ENCODE measurements around the gene HMX3.

DNA sequence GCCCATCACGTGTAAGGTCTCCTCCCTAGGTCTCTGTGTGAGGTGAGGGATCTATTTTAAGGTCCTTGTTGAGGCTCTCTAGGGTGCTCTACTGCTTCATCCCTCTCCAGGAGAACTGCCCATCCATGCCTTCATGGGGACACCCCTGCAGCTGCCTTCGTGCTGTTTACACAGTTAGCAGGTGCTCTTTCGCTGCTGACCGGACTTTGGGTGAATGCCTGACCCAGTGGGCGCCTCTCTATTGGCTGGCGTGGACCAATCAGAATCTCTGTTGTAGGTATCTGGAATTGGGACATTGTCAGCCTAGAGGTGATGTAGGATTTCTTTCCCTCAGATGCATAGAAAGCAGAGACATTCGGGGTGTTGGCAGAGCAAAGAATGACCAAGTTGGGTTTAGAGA lies 38.7 kb upstream of the HMX3 start:
- TF ChIP-seq, protein P1, sequence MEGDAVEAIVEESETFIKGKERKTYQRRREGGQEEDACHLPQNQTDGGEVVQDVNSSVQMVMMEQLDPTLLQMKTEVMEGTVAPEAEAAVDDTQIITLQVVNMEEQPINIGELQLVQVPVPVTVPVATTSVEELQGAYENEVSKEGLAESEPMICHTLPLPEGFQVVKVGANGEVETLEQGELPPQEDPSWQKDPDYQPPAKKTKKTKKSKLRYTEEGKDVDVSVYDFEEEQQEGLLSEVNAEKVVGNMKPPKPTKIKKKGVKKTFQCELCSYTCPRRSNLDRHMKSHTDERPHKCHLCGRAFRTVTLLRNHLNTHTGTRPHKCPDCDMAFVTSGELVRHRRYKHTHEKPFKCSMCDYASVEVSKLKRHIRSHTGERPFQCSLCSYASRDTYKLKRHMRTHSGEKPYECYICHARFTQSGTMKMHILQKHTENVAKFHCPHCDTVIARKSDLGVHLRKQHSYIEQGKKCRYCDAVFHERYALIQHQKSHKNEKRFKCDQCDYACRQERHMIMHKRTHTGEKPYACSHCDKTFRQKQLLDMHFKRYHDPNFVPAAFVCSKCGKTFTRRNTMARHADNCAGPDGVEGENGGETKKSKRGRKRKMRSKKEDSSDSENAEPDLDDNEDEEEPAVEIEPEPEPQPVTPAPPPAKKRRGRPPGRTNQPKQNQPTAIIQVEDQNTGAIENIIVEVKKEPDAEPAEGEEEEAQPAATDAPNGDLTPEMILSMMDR (IDR thresholded peaks at IDR 0.05), result no peak
- TF ChIP-seq POLR2A (IDR thresholded peaks at IDR 0.05), result no peak
